ENCODE results near the gene PDZD2.
"Not testable (repeated sequence)": the region's sequence is repeated elsewhere in the genome, so short reads cannot be mapped to it uniquely, and the experiment has no call there.

PDZD2 gene

GRCh38 chr5:32029781-32030180, 390.9 kb downstream of the PDZD2 start:
- DNase-seq (ENCODE audit: low read depth in 2 of 2, low spot score in 1 of 2): no peak

- DNase-seq (ENCODE audit: low read depth in 2 of 2, low spot score in 1 of 2): no peak
Observed at GRCh38 chr5:32030222-32030621, 391.3 kb downstream of the PDZD2 start.

- DNase-seq (ENCODE audit: low read depth in 2 of 2, low spot score in 1 of 2): no peak
Observed at GRCh38 chr5:32030686-32031085, 391.8 kb downstream of the PDZD2 start.

GRCh38 chr5:32031089-32031488, 392.2 kb downstream of the PDZD2 start:
- no peak for DNase-seq (ENCODE audit: low read depth in 2 of 2, low spot score in 1 of 2)

GRCh38 chr5:32038523-32038922, 399.6 kb downstream of the PDZD2 start:
- no peak for DNase-seq (ENCODE audit: low read depth in 2 of 2, low spot score in 1 of 2)

- DNase-seq (ENCODE audit: low read depth in 2 of 2, low spot score in 1 of 2): not testable (repeated sequence)
Observed at GRCh38 chr5:32039133-32039532, 400.2 kb downstream of the PDZD2 start.

- DNase-seq (ENCODE audit: low read depth in 2 of 2, low spot score in 1 of 2): not testable (repeated sequence)
Observed at GRCh38 chr5:32039601-32040000, 400.7 kb downstream of the PDZD2 start.

GRCh38 chr5:32040181-32040695, 401.3 kb downstream of the PDZD2 start:
- not testable (repeated sequence) for DNase-seq (ENCODE audit: low read depth in 2 of 2, low spot score in 1 of 2)

GRCh38 chr5:32042551-32042961, 403.6 kb downstream of the PDZD2 start:
- DNase-seq (ENCODE audit: low read depth in 2 of 2, low spot score in 1 of 2): no peak

- no peak for DNase-seq (ENCODE audit: low read depth in 2 of 2, low spot score in 1 of 2)
Observed at GRCh38 chr5:32043105-32043504, 404.2 kb downstream of the PDZD2 start.

- DNase-seq (ENCODE audit: low read depth in 2 of 2, low spot score in 1 of 2): no peak
Observed at GRCh38 chr5:32044434-32044833, 405.5 kb downstream of the PDZD2 start.

- no peak for DNase-seq (ENCODE audit: low read depth in 2 of 2, low spot score in 1 of 2)
Observed at GRCh38 chr5:32044939-32045338, 406.0 kb downstream of the PDZD2 start.

GRCh38 chr5:32047056-32047455, 408.1 kb downstream of the PDZD2 start:
- DNase-seq (ENCODE audit: low read depth in 2 of 2, low spot score in 1 of 2): no peak

GRCh38 chr5:32051796-32052195, 412.9 kb downstream of the PDZD2 start:
- DNase-seq (ENCODE audit: low read depth in 2 of 2, low spot score in 1 of 2): no peak

GRCh38 chr5:32055891-32056866, 417.2 kb downstream of the PDZD2 start:
- DNase-seq (ENCODE audit: low read depth in 2 of 2, low spot score in 1 of 2): no peak

- no peak for DNase-seq (ENCODE audit: low read depth in 2 of 2, low spot score in 1 of 2)
Observed at GRCh38 chr5:32057187-32058096, 418.5 kb downstream of the PDZD2 start.

GRCh38 chr5:32058101-32058500, 419.2 kb downstream of the PDZD2 start:
- DNase-seq (ENCODE audit: low read depth in 2 of 2, low spot score in 1 of 2): no peak

- DNase-seq (ENCODE audit: low read depth in 2 of 2, low spot score in 1 of 2): no peak
Observed at GRCh38 chr5:32058997-32059396, 420.1 kb downstream of the PDZD2 start.

- no peak for DNase-seq (ENCODE audit: low read depth in 2 of 2, low spot score in 1 of 2)
Observed at GRCh38 chr5:32059761-32060530, 421.0 kb downstream of the PDZD2 start.

GRCh38 chr5:32061236-32061635, 422.3 kb downstream of the PDZD2 start:
- no peak for DNase-seq (ENCODE audit: low read depth in 2 of 2, low spot score in 1 of 2)

GRCh38 chr5:32066448-32066847, 427.5 kb downstream of the PDZD2 start:
- no peak for DNase-seq (ENCODE audit: low read depth in 2 of 2, low spot score in 1 of 2)
